HepG2 (cell line): ENCODE measurements around the gene ERLEC1. TPM values are rescaled to one million over a fixed set of nuclear protein-coding genes. Genes with fewer than 3 reads are reported as not detected.

Experiments used
- ATAC-seq: fragments of 200-7000 bp; cut with Tn5 transposase; 3 replicates; pipeline ENCODE4 v1.9.1; 2020; ENCODE audit warnings: mild to moderate bottlenecking, moderate library complexity
- BruUV-seq: library from RNA; stranded (reverse); fragments of 400-500 nt; replicated peaks from 2 replicates; lab custom pipeline; 2021; lab: Mats Ljungman, UMichigan
- CTCF ChIA-PET: fragments of 300-600 bp; formaldehyde crosslinking; extraction: SDS; loops from one replicate; lab custom pipeline; 2021; ENCODE audit warnings: low total read pairs, inconsistent platforms, low intra/inter-chr PET ratio; lab: Yijun Ruan, JAX
- POLR2A ChIA-PET: fragments of 350-600 bp; sonication (Branson Sonifier 250); formaldehyde crosslinking; loops from one replicate; lab custom pipeline; 2020; ENCODE audit warnings: antibody characterized with exemption, inconsistent platforms; lab: Yijun Ruan, JAX
- DNase-seq: peaks from one replicate; pipeline ENCODE4 v3.0.0-alpha.2; 2015; ENCODE audit warnings: low spot score
- FAIRE-seq: peaks from 3 replicates; lab custom pipeline; 2011; peaks lifted over from hg19 to GRCh38; lab: Jason Lieb, UNC
- H2AFZ ChIP-seq: one replicate; pipeline ENCODE4 v1.6.1; 2011; ENCODE audit warnings: low read length, inconsistent platforms
- H3K27ac ChIP-seq: fragments of 300-600 bp; 3 replicates; pipeline ENCODE4 v1.8.0; 2011; ENCODE audit warnings: mixed run types, mild to moderate bottlenecking, mixed read lengths, low read length, inconsistent platforms; ENCODE audit not compliant: insufficient read depth; ENCODE audit errors: extremely low read length
- H3K27me3 ChIP-seq, 2 experiments: fragments of 200-600 bp in 1 of 2; 2 replicates in 1 of 2; 3 replicates in 1 of 2; pipeline versions ENCODE4 v1.6.0 to v1.8.0; 2011; ENCODE audit warnings: low read length in 2 of 2, mild to moderate bottlenecking in 2 of 2, moderate library complexity in 2 of 2, inconsistent platforms in 1 of 2; ENCODE audit not compliant: insufficient read depth in 2 of 2, control insufficient read depth in 1 of 2
- H3K36me3 ChIP-seq, 2 experiments: fragments of 200-600 bp in 1 of 2; replicated peaks in 1 of 2; 2 replicates in 1 of 2; 3 replicates in 1 of 2; pipeline versions ENCODE4 v1.5.1 to v1.8.0; 2011; ENCODE audit warnings: low read length in 2 of 2, inconsistent platforms in 1 of 2; ENCODE audit not compliant: insufficient read depth in 2 of 2, control insufficient read depth in 1 of 2
- H3K4me1 ChIP-seq: 2 replicates; pipeline ENCODE4 v1.5.1; 2012; ENCODE audit warnings: low read length, inconsistent platforms; ENCODE audit not compliant: insufficient read depth
- H3K4me2 ChIP-seq: 2 replicates; pipeline ENCODE4 v1.6.0; 2011; ENCODE audit warnings: low read depth, low read length, inconsistent platforms
- H3K4me3 ChIP-seq, 3 experiments: fragments of 200-600 bp in 1 of 3; sonication (generic), shearing (Covaris generic) in 1 of 3; replicated peaks in 1 of 3; 2 replicates each; pipeline ENCODE4 v1.5.1; 2011 to 2016; ENCODE audit warnings: low read length in 3 of 3, inconsistent platforms in 2 of 3, low read depth in 2 of 3, mild to moderate bottlenecking in 2 of 3, control low read depth in 1 of 3, mixed read lengths in 1 of 3; ENCODE audit not compliant: insufficient read depth in 1 of 3
- H3K79me2 ChIP-seq: one replicate; pipeline ENCODE4 v1.6.1; 2011; ENCODE audit warnings: low read length, inconsistent platforms; ENCODE audit not compliant: insufficient read depth
- H3K9ac ChIP-seq: 2 replicates; pipeline ENCODE4 v1.6.0; 2011; ENCODE audit warnings: mild to moderate bottlenecking, low read depth, low read length, inconsistent platforms; ENCODE audit not compliant: insufficient read depth
- H3K9me3 ChIP-seq: 2 replicates; pipeline ENCODE4 v1.5.1; 2012; ENCODE audit warnings: mild to moderate bottlenecking, low read length
- H4K20me1 ChIP-seq: 2 replicates; pipeline ENCODE4 v1.6.0; 2011; ENCODE audit warnings: inconsistent platforms, mild to moderate bottlenecking, low read length, moderate library complexity; ENCODE audit not compliant: insufficient read depth
- FOXA3 ChIP-seq: IDR thresholded peaks from 2 replicates; pipeline ENCODE4 v1.6.1; 2016; ENCODE audit warnings: missing genetic modification reagents, missing compliant biosample characterization
- IKZF4 ChIP-seq: sonication (generic); formaldehyde crosslinking; IDR thresholded peaks from 2 replicates; pipeline ENCODE4 v1.5.1; 2020; ENCODE audit warnings: borderline replicate concordance, mild to moderate bottlenecking, low read depth, missing genetic modification reagents; ENCODE audit errors: not compliant biosample characterization
- KDM4B ChIP-seq: sonication (generic); formaldehyde crosslinking; IDR thresholded peaks from 2 replicates; pipeline ENCODE4 v1.4.0; 2020; ENCODE audit warnings: missing genetic modification reagents
- NONO ChIP-seq, 2 experiments: fragments of 450-650 bp in 1 of 2; sonication (generic) in 1 of 2; formaldehyde crosslinking in 1 of 2; IDR thresholded peaks in 1 of 2; conservative IDR thresholded peaks in 1 of 2; 2 replicates each; pipeline versions ENCODE4 v1.6.1 to v1.8.0; 2017 to 2022; ENCODE audit warnings: mild to moderate bottlenecking in 1 of 2, missing genetic modification reagents in 1 of 2, moderate library complexity in 1 of 2
- RELA ChIP-seq: sonication (generic); formaldehyde crosslinking; IDR thresholded peaks from 2 replicates; pipeline ENCODE4 v1.4.0; 2020; ENCODE audit warnings: missing genetic modification reagents
- RXRB ChIP-seq: IDR thresholded peaks from 2 replicates; pipeline ENCODE4 v1.6.1; 2016; ENCODE audit warnings: borderline replicate concordance, missing genetic modification reagents, missing compliant biosample characterization
- SKIL ChIP-seq: sonication (generic); formaldehyde crosslinking; IDR thresholded peaks from 2 replicates; pipeline ENCODE4 v1.8.0; 2022; ENCODE audit warnings: missing genetic modification reagents, mild to moderate bottlenecking, moderate library complexity, borderline replicate concordance
- SNAI1 ChIP-seq: sonication (generic); formaldehyde crosslinking; IDR thresholded peaks from 2 replicates; pipeline ENCODE4 v1.5.0; 2020; ENCODE audit warnings: mild to moderate bottlenecking, missing genetic modification reagents, borderline replicate concordance
- STAT5B ChIP-seq: sonication (generic); formaldehyde crosslinking; IDR thresholded peaks from 2 replicates; pipeline ENCODE4 v1.4.0; 2020; ENCODE audit warnings: missing genetic modification reagents
- TAF1 ChIP-seq: sonication (generic); formaldehyde crosslinking; IDR thresholded peaks from 2 replicates; pipeline ENCODE4 v1.4.0; 2020; ENCODE audit warnings: missing genetic modification reagents
- YEATS2 ChIP-seq: sonication (generic); formaldehyde crosslinking; IDR thresholded peaks from 2 replicates; pipeline ENCODE4 v1.4.0; 2020; ENCODE audit warnings: missing genetic modification reagents, borderline replicate concordance
- ZFP37 ChIP-seq: sonication (generic); formaldehyde crosslinking; IDR thresholded peaks from 2 replicates; pipeline ENCODE4 v1.4.0; 2020; ENCODE audit warnings: missing genetic modification reagents, borderline replicate concordance
- ZNF12 ChIP-seq: sonication (generic); formaldehyde crosslinking; IDR thresholded peaks from 2 replicates; pipeline ENCODE4 v1.5.0; 2020; ENCODE audit warnings: missing genetic modification reagents
- ZNF253 ChIP-seq: sonication (generic); formaldehyde crosslinking; IDR thresholded peaks from 2 replicates; pipeline ENCODE4 v1.8.0; 2022; ENCODE audit warnings: mild to moderate bottlenecking, missing genetic modification reagents, borderline replicate concordance
- ZNF414 ChIP-seq: sonication (generic); formaldehyde crosslinking; IDR thresholded peaks from 2 replicates; pipeline ENCODE4 v1.5.0; 2020; ENCODE audit warnings: missing genetic modification reagents
- ZNF562 ChIP-seq: sonication (generic); formaldehyde crosslinking; IDR thresholded peaks from 2 replicates; pipeline ENCODE4 v1.8.0; 2022; ENCODE audit warnings: missing genetic modification reagents, borderline replicate concordance
- ZNF616 ChIP-seq: sonication (generic); formaldehyde crosslinking; IDR thresholded peaks from 2 replicates; pipeline ENCODE4 v1.5.0; 2020; ENCODE audit warnings: low read depth, mild to moderate bottlenecking, missing genetic modification reagents
- ZNF644 ChIP-seq: IDR thresholded peaks from 2 replicates; pipeline ENCODE4 v1.6.1; 2016; ENCODE audit warnings: low read depth
- ZNF800 ChIP-seq: sonication (generic); formaldehyde crosslinking; IDR thresholded peaks from 2 replicates; pipeline ENCODE4 v1.4.0; 2020; ENCODE audit warnings: missing genetic modification reagents
- ZSCAN25 ChIP-seq: sonication (generic); formaldehyde crosslinking; IDR thresholded peaks from 2 replicates; pipeline ENCODE4 v1.8.0; 2022; ENCODE audit warnings: mild to moderate bottlenecking, missing genetic modification reagents
- WGBS: methylation state at CpG from one replicate; pipeline ENCODE4 v1.1.6; 2017; ENCODE audit warnings: low lambda C conversion rate; 5-methylcytosine and 5-hydroxymethylcytosine counted together
- in situ Hi-C: cut with HindIII; loops from 2 replicates; pipeline ENCODE4 v1.10.0; 2017; ENCODE audit warnings: low pct_unique_long_range_greater_than_20kb; ENCODE audit not compliant: extremely low pct_ligation_motif_present
- intact Hi-C: fragments of 100-400 bp; cut with micrococcal nuclease; formaldehyde crosslinking; loops from one replicate; pipeline ENCODE4 v1.10.0; 2022; ENCODE audit not compliant: unreplicated experiment
- polyA plus RNA-seq, 8 experiments: library from polyadenylated mRNA; depleted of rRNA in 3 of 8; stranded (reverse) in 7 of 8; unstranded in 1 of 8; fragments of >200 nt; fragmentation: Illumina TruSeq in 4 of 8; extraction: Trizol in 4 of 8; gene quantifications; 2 replicates each; pipeline versions ENCODE4 v1.2.1 to v1.2.3, GENCODE V29; 2011 to 2016; ENCODE audit warnings: low read depth in 4 of 8, missing spikeins in 1 of 8, mixed read lengths in 1 of 8; ENCODE audit not compliant: insufficient read depth in 1 of 8
- total RNA-seq, 5 experiments: library from RNA; depleted of rRNA; stranded (reverse); fragments of >200 nt; fragmentation: Illumina TruSeq; extraction: Trizol; gene quantifications; 2 replicates each; pipeline ENCODE4 v1.2.3, GENCODE V29; 2016; ENCODE audit warnings: low read depth in 1 of 5

The ERLEC1 gene
- total and polyA plus RNA-seq, 2 of the 13 experiments (the other 11 are each of a cell fraction or from before 2014, with no cell fraction given): 87.3 to 88.4 TPM

GRCh38 chr2:53751728-53752127 lies 35.1 kb upstream of the ERLEC1 start:
- Histone ChIP-seq H4K20me1 (no peaks in the 10 kb centered on the region), H2AFZ (no peak overlapping the region), H3K4me2 (no peak overlapping the region), H3K4me3 (no peak overlapping the region), H3K4me1 (no peaks in the 10 kb centered on the region), H3K79me2 (no peaks in the 10 kb centered on the region), H3K9ac (no peak overlapping the region), H3K9me3 (no peaks in the 10 kb centered on the region), H3K27ac (no peak overlapping the region), H3K36me3 (peaks cover 5 to 37% of the 10 kb centered on the region in 2 experiments; a peak in 4 of 5 replicates), H3K27me3 (no peaks in the 10 kb centered on the region)
- intact Hi-C loops (no loop called here), in situ Hi-C loops (no loop called here)
- ChIA-PET POLR2A (no interaction called here), CTCF (no interaction called here)
- WGBS: 95% methylated on average over 1 of the region's 1 CpG
- no TSS peak for BruUV-seq
- FAIRE-seq: no peak
- TF ChIP-seq ZNF12 (CRISPR knock-in tag) (no peak), ZNF800 (CRISPR knock-in tag) (no peak), ZFP37 (CRISPR knock-in tag) (no peak), STAT5B (no peak), ZNF253 (CRISPR knock-in tag) (no peak), KDM4B (CRISPR knock-in tag) (no peak), ZNF616 (no peak), RELA (CRISPR knock-in tag) (no peak), TAF1 (no peak), RXRB (CRISPR knock-in tag) (no peak), ZNF562 (CRISPR knock-in tag) (no peak), ZSCAN25 (no peak), YEATS2 (CRISPR knock-in tag) (no peak), SKIL (CRISPR knock-in tag) (no peak), NONO (IDR thresholded peaks at IDR 0.05) (no peak), NONO (CRISPR knock-in tag; conservative IDR thresholded peaks at IDR 0.05) (no peak), SNAI1 (CRISPR knock-in tag) (no peak), ZNF414 (CRISPR knock-in tag) (no peak), ZNF644 (CRISPR knock-in tag) (no peak), IKZF4 (CRISPR knock-in tag) (no peak), FOXA3 (no peak)
- ATAC-seq: no peak
- no peak for DNase-seq
